ENCODE results near the gene ACIN1. TPM values are rescaled to one million over a fixed set of nuclear protein-coding genes. Genes with fewer than 3 reads are reported as not detected.

Gene ACIN1
- total and polyA plus RNA-seq, 2 of the 13 experiments (the other 11 are each of a cell fraction or from before 2014, with no cell fraction given): 165 to 183 TPM

- TF ChIP-seq AKNA (CRISPR knock-in tag; IDR thresholded peaks at IDR 0.05; ENCODE audit: borderline replicate concordance) (no peak), BCL3 (CRISPR knock-in tag; IDR thresholded peaks at IDR 0.05) (no peak), SMARCE1 (IDR thresholded peaks at IDR 0.05; ENCODE audit: borderline replicate concordance) (no peak), SETDB1 (CRISPR knock-in tag; IDR thresholded peaks at IDR 0.05; ENCODE audit: borderline replicate concordance) (no peak), ZBTB46 (CRISPR knock-in tag; IDR thresholded peaks at IDR 0.05; ENCODE audit: borderline replicate concordance) (no peak), LBX2 (CRISPR knock-in tag; IDR thresholded peaks at IDR 0.05; ENCODE audit: borderline replicate concordance) (peak; percentile 78), GATA4 (IDR thresholded peaks at IDR 0.05; ENCODE audit: borderline replicate concordance, low read depth) (no peak), SMAD9 (CRISPR knock-in tag; IDR thresholded peaks at IDR 0.05) (no peak), GPN1 (CRISPR knock-in tag; IDR thresholded peaks at IDR 0.05; ENCODE audit: borderline replicate concordance) (no peak; the same call in 1 of the 2 replicates), SMYD3 (CRISPR knock-in tag; IDR thresholded peaks at IDR 0.05) (peak; percentile 93; the same call in 1 of the 2 replicates), ZNF205 (CRISPR knock-in tag; IDR thresholded peaks at IDR 0.05) (peak; percentile 83), ZFP36 (IDR thresholded peaks at IDR 0.05; ENCODE audit: borderline replicate concordance, low read depth, low read length, partially characterized antibody) (no peak), ZC3H13 (CRISPR knock-in tag; IDR thresholded peaks at IDR 0.05) (peak; percentile 90; the same call in 1 of the 2 replicates), ZNF264 (CRISPR knock-in tag; IDR thresholded peaks at IDR 0.05) (no peak), CHD2 (IDR thresholded peaks at IDR 0.05; ENCODE audit: low read depth, low read length) (no peak), LRRFIP1 (CRISPR knock-in tag; conservative IDR thresholded peaks at IDR 0.05) (no peak), ZNF720 (CRISPR knock-in tag; IDR thresholded peaks at IDR 0.05) (no peak), PHF5A (CRISPR knock-in tag; IDR thresholded peaks at IDR 0.05; ENCODE audit: low read depth, unreplicated experiment) (peak; percentile 65), ZSCAN31 (CRISPR knock-in tag; IDR thresholded peaks at IDR 0.05; ENCODE audit: low read depth) (peak; percentile 79; the same call in 1 of the 2 replicates)
Measured at GRCh38 chr14:23071244-23071920, 23.6 kb downstream of the ACIN1 start (continued).

Data from HepG2 (cell line).